Measurements from ENCODE around the gene ELL. TPM values are rescaled to one million over a fixed set of nuclear protein-coding genes. Genes with fewer than 3 reads are reported as not detected.
"Not testable (repeated sequence)": the region's sequence is repeated elsewhere in the genome, so short reads cannot be mapped to it uniquely, and the experiment has no call there.

ELL gene
- total RNA-seq, 1 donor from 2014 or later = 8.1 TPM

- DNase-seq (ENCODE audit: low read depth) = not testable (repeated sequence)
These were observed 119.2 kb downstream of the ELL start for GRCh38 chr19:18402455-18403248.

DNA sequence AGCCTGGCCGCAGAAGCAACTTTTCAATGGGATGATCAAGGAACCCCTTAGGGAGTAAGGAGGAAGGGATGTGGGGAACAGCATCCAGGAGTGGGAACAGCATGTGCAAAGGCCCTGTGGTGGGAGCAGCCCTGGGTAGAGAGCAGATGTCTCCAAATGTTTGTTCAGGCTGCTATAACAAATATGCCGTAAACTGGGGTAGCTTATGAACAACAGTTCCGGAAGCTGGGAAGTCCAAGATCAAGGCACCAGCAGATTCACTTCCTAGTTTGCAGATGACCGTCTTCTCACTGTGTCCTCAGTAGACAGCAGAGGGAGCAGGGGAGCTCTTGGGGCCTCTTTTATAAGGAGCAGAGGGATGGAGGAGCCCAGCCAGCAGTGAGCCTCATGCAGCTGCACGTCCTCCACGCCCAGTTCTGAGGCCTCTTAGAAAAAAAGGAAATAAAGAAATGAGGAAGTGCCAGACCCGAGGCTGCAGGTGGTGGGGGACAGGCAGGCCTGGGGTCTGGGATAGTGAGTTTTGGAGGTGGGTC is 120.2 kb downstream of the ELL start:
- peak; percentile 53 for DNase-seq (ENCODE audit: low read depth)

- no peak for DNase-seq (ENCODE audit: low read depth)
These were observed 122.9 kb downstream of the ELL start for GRCh38 chr19:18399008-18399407.

GRCh38 chr19:18397242-18398202 is 124.3 kb downstream of the ELL start, which contains the start of gene LRRC25:
LRRC25 (minus strand) TSS chr19:18397622; CDS start chr19:18396963, 659 bp downstream.
- DNase-seq (ENCODE audit: low read depth) = no peak

- DNase-seq (ENCODE audit: low read depth) = no peak
These were observed 125.2 kb downstream of the ELL start for GRCh38 chr19:18396471-18397241.

GRCh38 chr19:18393836-18394235 is 128.0 kb downstream of the ELL start:
- no peak for DNase-seq (ENCODE audit: low read depth)

DNA sequence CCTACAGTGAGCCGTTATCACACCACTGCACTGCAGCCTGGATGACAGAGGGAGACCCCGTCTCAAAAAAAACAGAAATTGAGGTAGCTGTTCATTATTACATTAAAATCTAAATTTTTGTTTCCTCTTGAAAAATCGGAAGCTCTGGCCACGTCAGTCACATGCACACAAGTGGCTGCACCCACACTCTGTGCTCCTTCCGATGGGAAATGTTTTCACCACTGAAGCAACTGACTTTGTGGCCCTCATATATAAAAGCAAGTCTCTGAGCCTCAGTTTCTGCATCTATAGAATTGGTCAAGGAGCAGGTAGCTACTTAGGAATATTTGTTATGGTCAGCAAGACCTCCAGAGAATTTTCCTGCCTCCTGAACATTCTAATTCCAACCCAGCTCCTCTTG is 128.9 kb downstream of the ELL start:
- no peak for DNase-seq (ENCODE audit: low read depth)

Other genes with a start within 250 kb of the ELL start
- 1.1 and 1.2 TPM in 2 replicates for gene IQCN, start 247.6 kb downstream of the ELL start, total RNA-seq
- 244 and 299 TPM in 2 replicates for gene JUND, start 240.4 kb downstream of the ELL start, total RNA-seq
- 290 and 353 TPM in 2 replicates for gene LSM4, start 199.0 kb downstream of the ELL start, total RNA-seq
- 32.1 and 47.9 TPM in 2 replicates for gene PGPEP1, start 181.5 kb downstream of the ELL start, total RNA-seq
- 104 and 116 TPM in 2 replicates for gene GDF15, start 135.9 kb downstream of the ELL start, total RNA-seq
- gene LRRC25, start 124.4 kb downstream of the ELL start, total RNA-seq = not detected in 2 replicates
- 124 and 134 TPM in 2 replicates for gene SSBP4, start 102.7 kb downstream of the ELL start, total RNA-seq
- 5.0 and 11.7 TPM in 2 replicates for gene ISYNA1, start 83.9 kb downstream of the ELL start, total RNA-seq
- gene FKBP8, start 21.5 kb upstream of the ELL start, total RNA-seq = 295 and 304 TPM in 2 replicates
- gene KXD1, start 35.8 kb upstream of the ELL start, total RNA-seq = 75.0 and 82.4 TPM in 2 replicates
- gene UBA52, start 49.8 kb upstream of the ELL start, total RNA-seq = 567 and 699 TPM in 2 replicates
- 64.0 and 76.1 TPM in 2 replicates for gene REX1BD, start 66.7 kb upstream of the ELL start, total RNA-seq
- gene CRLF1, start 84.7 kb upstream of the ELL start, total RNA-seq = 0.11 TPM in 1 of 2 replicates, not detected in the other
- gene TMEM59L, start 90.8 kb upstream of the ELL start, total RNA-seq = 0.64 TPM in 1 of 2 replicates, not detected in the other
- gene KLHL26, start 115.0 kb upstream of the ELL start, total RNA-seq = 3.5 and 3.9 TPM in 2 replicates
- gene CRTC1, start 161.6 kb upstream of the ELL start, total RNA-seq = 2.8 and 3.3 TPM in 2 replicates

Data from myocyte (in vitro differentiated cells).